Amygdala (tissue), 56 donors: ENCODE measurements around the gene ARHGAP22.

ENCODE experiments used
- DNase-seq, 56 donors: peaks; one replicate each; lab custom pipeline; 2025; lab: John Stamatoyannopoulos, UW

Gene ARHGAP22

GRCh38 chr10:48518986-48519385 lies 85.9 kb downstream of the ARHGAP22 start:
- no peak for DNase-seq

GRCh38 chr10:48517911-48518811 lies 86.7 kb downstream of the ARHGAP22 start:
- no peak for DNase-seq

- no peak for DNase-seq
Observed at GRCh38 chr10:48517482-48517881, 87.4 kb downstream of the ARHGAP22 start.

GRCh38 chr10:48516911-48517310 lies 88.0 kb downstream of the ARHGAP22 start:
- no peak for DNase-seq

- no peak for DNase-seq
Observed at GRCh38 chr10:48514916-48515315, 90.0 kb downstream of the ARHGAP22 start.

GRCh38 chr10:48514255-48514654 lies 90.6 kb downstream of the ARHGAP22 start:
- DNase-seq, result no peak

- no peak for DNase-seq
Observed at GRCh38 chr10:48512861-48513260, 92.0 kb downstream of the ARHGAP22 start.

- no peak for DNase-seq
Observed at GRCh38 chr10:48511875-48512231, 93.0 kb downstream of the ARHGAP22 start.

- no peak for DNase-seq
Observed at GRCh38 chr10:48511066-48511874, 93.6 kb downstream of the ARHGAP22 start.

GRCh38 chr10:48509974-48510692 lies 94.7 kb downstream of the ARHGAP22 start:
- no peak for DNase-seq

GRCh38 chr10:48508791-48509772 lies 95.8 kb downstream of the ARHGAP22 start:
- DNase-seq, result peak in 6 of 56 donors; percentile 33 to 53 (median 42)

- no peak for DNase-seq
Observed at GRCh38 chr10:48507933-48508790, 96.7 kb downstream of the ARHGAP22 start.

- DNase-seq, result no peak
Observed at GRCh38 chr10:48507494-48507893, 97.4 kb downstream of the ARHGAP22 start.

- DNase-seq, result peak in 1 of 56 donors; percentile 19
Observed at GRCh38 chr10:48506147-48506917, 98.5 kb downstream of the ARHGAP22 start.

GRCh38 chr10:48505394-48506112 lies 99.3 kb downstream of the ARHGAP22 start:
- no peak for DNase-seq

GRCh38 chr10:48504141-48504885 lies 100.6 kb downstream of the ARHGAP22 start:
- no peak for DNase-seq
